Testis (tissue), 2 donors: ENCODE measurements around the gene FMO1.

Experiments
- POLR2A ChIP-seq: fragments of 450-650 bp; IDR thresholded peaks from one replicate; pipeline ENCODE4 v1.6.1; 2017; ENCODE audit warnings: antibody characterized with exemption, mild to moderate bottlenecking, moderate library complexity
- TF ChIP-seq, protein P1 (sequence below), 3 experiments: fragments of 450-650 bp in 2 of 3; fragments of 200-600 bp in 1 of 3; sonication (generic) in 1 of 3; IDR thresholded peaks; one replicate each; pipeline ENCODE4 v1.5.1; 2016 to 2019; ENCODE audit warnings: antibody characterized with exemption in 3 of 3, mild to moderate bottlenecking in 2 of 3, moderate library complexity in 1 of 3

DNA sequence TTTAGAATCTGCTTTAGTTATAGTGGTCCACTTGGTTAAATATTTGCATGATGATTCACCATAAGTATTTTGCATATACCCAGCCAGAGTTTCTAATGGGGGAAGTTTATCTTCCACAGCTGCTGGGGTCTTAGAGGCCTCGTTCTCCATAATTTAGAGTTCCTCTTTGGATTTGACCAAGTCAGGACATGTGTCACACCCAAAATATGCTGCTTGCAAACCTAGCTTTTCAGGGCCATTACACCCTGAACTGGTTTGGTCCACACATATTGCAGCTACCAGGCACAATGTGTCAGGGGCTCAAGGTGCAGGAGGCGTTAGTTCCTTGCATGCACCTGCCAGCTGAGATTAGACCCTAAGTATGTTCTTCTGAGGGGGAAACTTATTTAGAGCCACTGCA lies 48.6 kb downstream of the FMO1 start:
- no peak for TF ChIP-seq POLR2A
- TF ChIP-seq, protein P1, sequence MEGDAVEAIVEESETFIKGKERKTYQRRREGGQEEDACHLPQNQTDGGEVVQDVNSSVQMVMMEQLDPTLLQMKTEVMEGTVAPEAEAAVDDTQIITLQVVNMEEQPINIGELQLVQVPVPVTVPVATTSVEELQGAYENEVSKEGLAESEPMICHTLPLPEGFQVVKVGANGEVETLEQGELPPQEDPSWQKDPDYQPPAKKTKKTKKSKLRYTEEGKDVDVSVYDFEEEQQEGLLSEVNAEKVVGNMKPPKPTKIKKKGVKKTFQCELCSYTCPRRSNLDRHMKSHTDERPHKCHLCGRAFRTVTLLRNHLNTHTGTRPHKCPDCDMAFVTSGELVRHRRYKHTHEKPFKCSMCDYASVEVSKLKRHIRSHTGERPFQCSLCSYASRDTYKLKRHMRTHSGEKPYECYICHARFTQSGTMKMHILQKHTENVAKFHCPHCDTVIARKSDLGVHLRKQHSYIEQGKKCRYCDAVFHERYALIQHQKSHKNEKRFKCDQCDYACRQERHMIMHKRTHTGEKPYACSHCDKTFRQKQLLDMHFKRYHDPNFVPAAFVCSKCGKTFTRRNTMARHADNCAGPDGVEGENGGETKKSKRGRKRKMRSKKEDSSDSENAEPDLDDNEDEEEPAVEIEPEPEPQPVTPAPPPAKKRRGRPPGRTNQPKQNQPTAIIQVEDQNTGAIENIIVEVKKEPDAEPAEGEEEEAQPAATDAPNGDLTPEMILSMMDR (IDR thresholded peaks at IDR 0.05) = no peak
